Measurements from ENCODE around the gene TET3.

GRCh38 chr2:73990531-73990930 is 5.8 kb downstream of the TET3 start:
- TF ChIP-seq CTCF (IDR thresholded peaks at IDR 0.05) (no peak), POLR2A (IDR thresholded peaks at IDR 0.05) (no peak)

Measured in uterus (tissue), 2 donors.